HG02588 (cell line): Measurements from ENCODE around the gene AIF1L.

ENCODE experiments used
- ATAC-seq: cut with Tn5 transposase; IDR thresholded peaks from one replicate; pipeline ENCODE4 v1.9.1; 2021; ENCODE audit warnings: mild to moderate bottlenecking, moderate library complexity; ENCODE audit not compliant: unreplicated experiment

AIF1L gene

DNA sequence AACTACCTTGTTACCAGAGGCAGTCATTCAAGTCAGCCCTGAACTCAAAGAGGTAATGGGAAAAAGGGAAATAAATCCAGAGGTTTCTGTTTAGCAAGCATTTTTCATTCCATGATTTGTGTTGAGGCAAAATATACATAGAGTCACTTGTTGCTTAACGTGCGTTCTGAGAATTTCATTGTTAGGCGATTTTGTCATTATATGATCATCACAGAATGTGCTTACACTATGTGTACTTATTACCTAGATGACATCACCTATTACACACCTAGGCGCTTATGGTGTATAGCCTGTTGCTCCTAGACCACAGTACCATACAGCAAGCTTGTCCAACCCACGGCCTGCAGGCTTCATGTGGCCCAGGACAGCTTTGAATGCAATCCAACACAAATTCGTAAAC is 65.3 kb downstream of the AIF1L start:
- ATAC-seq = no peak

- no peak for ATAC-seq
Measured at GRCh38 chr9:131162886-131163285, 66.6 kb downstream of the AIF1L start.

- no peak for ATAC-seq
Measured at GRCh38 chr9:131165523-131165922, 69.2 kb downstream of the AIF1L start.

DNA sequence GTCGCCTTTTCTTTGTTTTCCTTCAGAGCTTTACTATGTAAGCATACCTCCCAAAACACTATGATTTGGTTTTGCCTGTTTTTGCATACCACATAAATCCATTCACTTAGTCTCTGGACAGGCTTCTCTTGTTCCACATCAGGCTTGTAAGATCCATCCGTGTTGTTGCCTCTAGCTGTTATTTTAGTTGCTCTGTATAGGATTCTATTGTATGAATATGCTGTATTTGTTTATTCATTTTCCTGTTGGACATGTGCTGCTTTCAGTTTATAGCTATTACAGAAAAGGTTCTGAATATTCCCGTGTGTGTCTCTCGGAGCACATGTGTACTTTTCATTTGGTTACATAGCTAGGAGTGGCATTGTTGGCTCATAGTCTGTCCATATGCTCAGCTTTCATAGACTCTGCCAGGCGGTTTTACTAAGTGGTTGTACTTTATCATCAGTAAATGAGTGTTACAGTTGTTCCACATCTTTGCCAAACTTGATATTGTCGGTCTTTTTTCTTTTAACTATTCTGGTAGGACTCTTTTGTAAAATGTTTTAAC is 70.9 kb downstream of the AIF1L start:
- no peak for ATAC-seq

DNA sequence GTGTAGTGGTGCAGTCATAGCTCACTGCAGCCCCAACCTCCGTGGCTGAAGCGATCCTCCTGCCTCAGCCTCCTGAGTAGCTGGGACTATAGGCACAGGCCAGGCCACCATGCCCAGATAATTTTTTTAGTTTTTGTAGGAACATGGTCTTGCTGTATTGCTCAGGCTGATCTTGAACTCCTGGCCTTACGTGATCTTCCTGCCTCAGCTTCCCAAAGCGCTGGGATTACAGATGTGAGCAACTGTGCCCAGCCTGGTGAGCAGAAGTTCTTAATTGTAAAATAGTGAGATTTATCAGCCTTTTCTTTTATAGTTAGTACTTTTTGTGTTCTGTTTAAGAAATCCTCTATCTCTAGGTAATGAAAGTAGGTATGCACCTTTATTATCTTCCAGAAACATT is 71.6 kb downstream of the AIF1L start:
- ATAC-seq = no peak

DNA sequence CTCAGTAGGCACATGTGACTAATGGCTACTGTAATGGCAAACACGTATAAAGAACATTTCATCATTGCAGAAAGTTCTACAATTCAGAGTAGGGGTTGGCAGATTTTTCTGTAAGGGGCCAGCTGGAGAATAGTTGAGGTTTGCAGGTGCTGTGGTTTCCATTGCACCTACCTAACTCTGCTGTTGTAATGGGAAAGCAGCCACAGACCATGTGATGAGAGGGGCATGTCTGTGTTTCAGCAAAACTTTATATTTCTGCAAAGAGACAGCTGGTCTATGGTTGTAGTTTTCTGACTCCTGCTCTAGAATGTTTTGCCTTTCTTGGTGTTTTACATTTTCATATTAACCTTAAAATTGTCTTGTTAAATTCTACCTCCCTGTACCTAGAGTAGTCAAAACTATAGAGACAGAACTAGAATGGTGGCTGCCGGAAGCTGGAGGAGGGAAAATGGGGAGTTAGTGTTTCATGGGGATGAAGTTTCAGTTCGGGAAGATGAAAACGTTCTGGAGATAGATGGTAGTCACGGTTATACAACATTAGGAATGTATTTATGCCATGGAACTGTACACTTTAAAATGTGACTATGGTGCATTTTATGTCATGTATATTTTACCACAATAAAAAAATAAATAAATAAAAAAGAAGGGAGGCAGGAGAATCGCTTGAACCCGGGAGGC is 73.4 kb downstream of the AIF1L start:
- ATAC-seq = no peak
